GM19395 (cell line): ENCODE data around the gene ANKFN1.

Experiments
- ATAC-seq: cut with Tn5 transposase; IDR thresholded peaks from one replicate; pipeline ENCODE4 v1.9.1; 2021; ENCODE audit warnings: mild to moderate bottlenecking, moderate library complexity; ENCODE audit not compliant: unreplicated experiment

Gene ANKFN1

GRCh38 chr17:56175299-56175955, 22.2 kb downstream of the ANKFN1 start:
- no peak for ATAC-seq

DNA sequence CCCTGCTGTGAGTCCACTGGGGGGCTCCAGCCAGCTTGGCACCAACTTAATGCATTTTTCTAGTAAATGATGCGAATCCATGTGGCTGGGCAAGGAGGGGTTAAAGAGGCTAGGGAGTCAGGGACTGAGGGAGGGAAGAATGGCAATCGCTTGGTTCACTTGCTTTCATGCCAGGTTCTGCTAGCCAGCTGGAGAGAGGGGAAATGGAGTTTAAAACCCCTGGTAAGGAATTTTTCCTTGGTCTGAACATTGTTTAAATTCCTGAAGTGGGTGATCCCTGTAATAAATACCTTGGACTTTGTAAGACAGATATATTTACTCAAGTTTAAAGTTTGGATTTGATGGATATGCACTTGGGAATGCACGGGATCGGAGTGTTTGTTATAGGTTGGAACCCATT, 22.8 kb downstream of the ANKFN1 start:
- no peak for ATAC-seq

- no peak for ATAC-seq
Measured at GRCh38 chr17:56177361-56177760, 24.1 kb downstream of the ANKFN1 start.

DNA sequence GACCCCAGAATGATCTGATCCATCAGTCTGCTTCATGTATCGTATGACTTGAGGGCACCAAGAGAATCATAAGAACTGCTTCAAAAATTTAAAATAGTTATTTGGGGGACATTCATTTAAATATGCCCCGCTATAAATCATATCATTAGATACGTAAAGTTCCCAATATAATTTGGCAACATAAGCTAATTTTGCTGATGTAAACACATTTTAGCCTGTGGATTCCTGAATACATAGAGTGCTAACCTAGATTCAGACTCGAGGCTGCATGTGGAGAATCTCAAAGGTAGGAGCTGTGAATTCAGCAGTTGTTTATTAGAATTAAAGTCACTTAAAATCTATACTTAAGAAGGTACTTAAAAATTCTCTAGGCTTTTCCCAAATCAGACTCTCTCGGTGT, 24.9 kb downstream of the ANKFN1 start:
- ATAC-seq, result no peak

GRCh38 chr17:56182081-56182480, 28.8 kb downstream of the ANKFN1 start:
- no peak for ATAC-seq

GRCh38 chr17:56184650-56185049, 31.4 kb downstream of the ANKFN1 start:
- no peak for ATAC-seq

GRCh38 chr17:56185491-56186221, 32.4 kb downstream of the ANKFN1 start:
- ATAC-seq, result no peak

DNA sequence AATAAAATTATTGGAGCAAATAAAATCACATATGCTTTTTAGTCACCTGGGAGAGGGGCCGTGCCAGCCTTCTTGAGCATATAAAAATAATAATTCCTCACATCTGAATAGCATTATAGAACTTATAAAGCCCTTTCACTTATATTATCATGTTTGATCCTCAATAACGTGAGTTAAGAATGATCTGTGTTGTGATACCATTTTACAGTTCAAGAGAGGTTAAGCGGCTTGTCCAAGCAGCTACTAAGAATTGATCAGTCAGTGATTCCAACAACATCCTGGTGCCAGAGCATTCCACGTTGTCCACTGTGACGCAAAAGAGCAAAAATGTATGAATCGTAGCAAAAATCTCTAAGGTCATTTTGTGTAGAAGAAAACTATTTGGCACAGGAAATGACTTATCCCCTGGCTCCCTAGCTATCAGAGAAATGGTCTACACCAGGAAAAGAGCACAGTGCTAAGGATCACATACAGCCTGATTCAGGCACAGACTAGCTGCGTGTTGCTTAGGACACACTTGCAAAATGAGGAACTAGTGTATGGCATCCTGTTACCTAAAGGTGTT, 33.0 kb downstream of the ANKFN1 start:
- ATAC-seq, result no peak

DNA sequence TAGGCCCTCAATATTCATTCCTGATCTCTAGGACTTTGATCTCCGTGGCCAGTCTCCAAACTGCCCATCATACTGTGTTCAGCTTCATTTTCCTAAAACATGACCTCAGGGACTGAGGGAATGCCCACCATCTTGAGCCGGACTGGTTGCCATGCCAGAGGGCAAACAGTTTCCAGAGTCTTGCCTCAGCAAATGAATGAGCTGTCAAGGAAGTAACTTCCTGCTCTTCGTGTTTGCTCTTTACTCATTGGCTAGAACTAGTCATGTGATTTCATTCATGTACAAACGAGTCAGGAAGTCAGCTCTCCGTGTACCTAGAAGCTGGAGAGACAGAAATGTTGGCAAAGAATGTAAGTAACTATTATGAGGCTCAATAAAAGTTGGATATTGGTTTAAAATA, 50.2 kb downstream of the ANKFN1 start:
- no peak for ATAC-seq

GRCh38 chr17:56206351-56206750, 53.1 kb downstream of the ANKFN1 start:
- ATAC-seq, result no peak

DNA sequence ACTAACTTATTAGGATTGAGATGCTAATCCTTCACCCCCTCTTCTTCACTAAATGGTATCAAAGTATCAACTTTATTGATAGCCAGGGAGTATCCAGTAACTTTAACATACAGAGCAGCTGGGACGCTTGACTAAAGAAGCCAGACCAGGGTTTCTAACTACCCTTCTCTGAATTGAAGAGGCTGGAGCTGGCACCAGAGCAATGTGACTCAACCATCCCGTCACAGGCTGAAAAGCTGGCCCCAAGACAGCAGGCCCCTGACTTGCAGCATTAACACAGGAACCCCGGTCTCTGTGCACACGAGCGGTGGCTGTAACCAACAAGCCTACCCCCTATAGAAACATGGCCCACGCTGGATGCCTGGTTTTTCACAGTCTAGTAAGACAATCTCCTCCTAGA, 59.8 kb downstream of the ANKFN1 start:
- no peak for ATAC-seq

GRCh38 chr17:56217921-56218320, 64.6 kb downstream of the ANKFN1 start:
- no peak for ATAC-seq

DNA sequence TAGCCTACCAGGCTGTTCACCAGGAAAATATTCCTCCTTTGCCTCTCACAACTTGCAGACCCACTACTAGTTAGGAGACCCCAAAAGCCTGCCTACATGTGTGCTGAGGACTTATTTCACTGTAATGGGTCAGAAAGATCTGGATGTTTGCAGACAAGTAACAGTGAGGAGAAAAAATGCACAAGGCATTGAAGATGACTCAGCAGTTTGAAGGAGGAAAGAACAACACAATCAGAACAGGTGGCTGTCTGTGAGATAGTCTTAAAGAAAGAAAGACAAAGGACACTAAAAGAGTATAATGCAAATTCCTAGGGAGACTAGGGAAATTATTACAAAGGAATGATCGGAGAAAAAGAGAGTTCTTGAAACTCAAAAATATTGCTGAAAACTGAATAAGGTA, 69.0 kb downstream of the ANKFN1 start:
- no peak for ATAC-seq

- ATAC-seq, result no peak
Measured at GRCh38 chr17:56230660-56231059, 77.4 kb downstream of the ANKFN1 start.

DNA sequence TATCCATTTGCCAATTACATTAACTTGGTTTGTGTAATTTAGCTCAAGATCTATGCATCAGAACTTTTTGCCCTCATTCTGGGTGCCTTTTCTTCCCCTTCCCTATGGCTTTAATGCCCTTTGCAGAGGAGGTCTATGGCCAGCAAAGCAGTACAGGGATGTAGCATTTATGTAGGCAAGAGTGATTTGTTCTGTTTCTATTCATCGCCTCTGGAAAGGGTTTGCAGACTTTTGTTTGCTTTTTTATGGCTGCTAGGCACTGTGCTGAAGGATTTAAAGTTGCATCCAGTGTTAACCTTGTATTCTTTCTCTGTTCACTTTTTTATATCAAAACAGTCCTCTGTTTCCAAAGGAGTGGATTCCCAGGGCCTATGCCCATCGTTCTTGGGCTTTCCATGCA, 78.0 kb downstream of the ANKFN1 start:
- no peak for ATAC-seq

DNA sequence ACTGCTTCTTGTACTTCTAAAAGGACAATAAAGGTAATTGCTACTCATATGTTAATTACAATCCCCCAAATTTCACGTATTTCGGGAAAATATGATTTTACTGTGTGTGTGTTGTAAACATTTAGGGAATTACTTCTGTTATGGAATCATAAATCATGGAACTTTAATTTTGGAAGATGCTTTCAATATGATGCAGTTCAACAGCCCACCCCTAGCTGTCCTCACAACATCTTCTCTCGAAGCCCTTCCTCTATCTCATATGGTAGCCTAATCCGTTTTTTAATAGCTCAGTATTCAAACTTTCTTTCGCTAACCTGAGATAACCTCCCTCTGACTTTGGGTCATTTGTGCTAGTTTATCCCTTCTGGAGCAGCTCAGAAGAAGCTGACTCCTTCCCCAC, 78.4 kb downstream of the ANKFN1 start:
- ATAC-seq, result no peak

GRCh38 chr17:56244268-56244890, 91.1 kb downstream of the ANKFN1 start:
- ATAC-seq, result no peak

DNA sequence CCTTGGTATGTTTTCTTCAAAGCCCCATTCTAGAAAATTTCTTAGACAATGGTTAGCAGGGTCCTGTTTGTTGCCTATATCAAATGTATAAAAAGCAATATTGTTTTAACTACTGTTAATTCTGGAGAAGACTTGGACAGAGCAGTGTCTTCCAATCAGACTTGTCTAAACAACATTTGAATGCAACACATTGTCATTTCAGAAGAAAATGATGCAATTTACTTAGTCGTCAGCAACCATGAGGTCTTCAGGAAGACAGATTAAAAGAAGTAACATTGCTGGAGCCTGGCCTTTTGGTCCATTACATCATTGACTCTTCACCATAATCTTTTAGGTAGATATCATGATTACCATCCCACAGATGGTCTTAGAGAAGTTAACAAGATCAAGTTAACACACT, 94.5 kb downstream of the ANKFN1 start:
- no peak for ATAC-seq

DNA sequence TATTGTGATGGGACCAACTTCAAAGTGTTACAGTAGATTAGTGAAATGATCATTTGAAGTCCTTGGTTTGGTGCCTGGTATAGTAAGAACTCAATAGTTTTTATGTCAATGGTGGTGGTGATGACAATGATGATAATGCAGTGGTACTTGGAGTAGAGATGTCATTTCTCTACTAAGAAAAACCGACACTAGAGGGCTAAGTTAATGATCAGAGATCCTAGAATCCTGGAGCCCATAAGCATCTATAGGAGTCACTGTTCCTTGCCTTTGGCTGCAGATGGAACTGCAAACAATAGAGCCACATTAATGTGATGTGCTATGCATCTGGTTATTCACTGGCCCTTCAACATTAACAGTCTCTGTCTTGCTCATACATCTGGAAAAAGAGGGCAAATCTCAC, 103.8 kb downstream of the ANKFN1 start:
- no peak for ATAC-seq

- ATAC-seq, result no peak
Measured at GRCh38 chr17:56260376-56261002, 107.2 kb downstream of the ANKFN1 start.

DNA sequence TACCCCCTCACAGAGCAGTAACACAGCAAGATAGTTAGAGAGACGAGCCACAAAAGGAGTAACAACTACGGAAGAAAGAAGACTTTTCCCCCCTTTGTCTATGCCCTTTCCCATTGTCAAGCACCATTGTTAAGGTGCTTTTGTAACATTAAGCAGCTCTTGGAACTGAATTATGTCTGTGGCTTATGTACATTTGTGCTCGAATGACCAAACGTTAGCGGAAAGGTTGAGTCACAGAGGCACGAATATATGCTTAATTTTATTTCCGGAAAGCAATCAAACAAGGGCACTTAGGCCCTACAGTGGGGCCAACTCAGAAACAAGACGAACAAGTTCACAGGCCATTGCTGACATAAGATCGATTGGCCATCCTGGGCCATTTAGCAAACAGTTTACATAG, 109.5 kb downstream of the ANKFN1 start:
- no peak for ATAC-seq
